Activated CD8-positive, alpha-beta memory T cell treated with anti-CD3 and anti-CD28 coated beads for 4 hours (primary cell): ENCODE results near the gene RHBDF2.

Experiments used
- DNase-seq, 2 donors: peaks; one replicate each; pipeline ENCODE4 v3.0.0-alpha.2; 2020; ENCODE audit warnings: low read depth in 2 of 2

RHBDF2 gene

GRCh38 chr17:76479515-76480060 is 21.6 kb downstream of the RHBDF2 start:
- DNase-seq = no peak

GRCh38 chr17:76478730-76479514 is 22.3 kb downstream of the RHBDF2 start:
- DNase-seq = no peak

- DNase-seq = no peak
Observed at GRCh38 chr17:76478097-76478496, 23.1 kb downstream of the RHBDF2 start.

GRCh38 chr17:76477576-76477975 is 23.6 kb downstream of the RHBDF2 start:
- no peak for DNase-seq

- DNase-seq = no peak
Observed at GRCh38 chr17:76476736-76477135, 24.5 kb downstream of the RHBDF2 start.

GRCh38 chr17:76475302-76475701 is 25.9 kb downstream of the RHBDF2 start:
- no peak for DNase-seq

GRCh38 chr17:76474894-76475293 is 26.3 kb downstream of the RHBDF2 start:
- DNase-seq = no peak

- no peak for DNase-seq
Observed at GRCh38 chr17:76474238-76474637, 27.0 kb downstream of the RHBDF2 start.

GRCh38 chr17:76473541-76473985 is 27.7 kb downstream of the RHBDF2 start:
- no peak for DNase-seq

- DNase-seq = no peak
Observed at GRCh38 chr17:76472726-76473125, 28.5 kb downstream of the RHBDF2 start.

GRCh38 chr17:76472258-76472645 is 29.0 kb downstream of the RHBDF2 start:
- DNase-seq = no peak

- no peak for DNase-seq
Observed at GRCh38 chr17:76471498-76472257, 29.5 kb downstream of the RHBDF2 start.

GRCh38 chr17:76469991-76470739 is 31.1 kb downstream of the RHBDF2 start:
- DNase-seq = no peak

GRCh38 chr17:76469076-76469990 is 31.9 kb downstream of the RHBDF2 start:
- DNase-seq = no peak

- DNase-seq = no peak
Observed at GRCh38 chr17:76468634-76469010, 32.6 kb downstream of the RHBDF2 start.

GRCh38 chr17:76467809-76468633 is 33.2 kb downstream of the RHBDF2 start:
- no peak for DNase-seq

GRCh38 chr17:76467366-76467765 is 33.9 kb downstream of the RHBDF2 start, which contains the start of gene AANAT:
AANAT (plus strand) TSS chr17:76467603; CDS start chr17:76468747, 1,144 bp downstream.
- DNase-seq = no peak

- no peak for DNase-seq
Observed at GRCh38 chr17:76466775-76467130, 34.5 kb downstream of the RHBDF2 start.

- DNase-seq = no peak
Observed at GRCh38 chr17:76462556-76463290, 38.5 kb downstream of the RHBDF2 start.
